Progenitor cell of endocrine pancreas (in vitro differentiated cells): ENCODE data around the gene SNTB2. TPM values are rescaled to one million over a fixed set of nuclear protein-coding genes. Genes with fewer than 3 reads are reported as not detected.

Experiments
- DNase-seq: peaks from one replicate; pipeline ENCODE4 v3.0.0; 2021; ENCODE audit warnings: low spot score; ENCODE audit not compliant: unreplicated experiment
- H3K27ac Mint-ChIP-seq: 2 replicates; pipeline ENCODE4 v1.8.0; 2021; ENCODE audit warnings: mild to moderate bottlenecking, moderate library complexity, mixed read lengths
- H3K27me3 Mint-ChIP-seq: 2 replicates; pipeline ENCODE4 v1.8.0; 2021; ENCODE audit warnings: mixed read lengths
- H3K36me3 Mint-ChIP-seq: 2 replicates; pipeline ENCODE4 v1.8.0; 2022; ENCODE audit warnings: mixed read lengths; ENCODE audit not compliant: insufficient read depth
- H3K4me1 Mint-ChIP-seq: 2 replicates; pipeline ENCODE4 v1.8.0; 2021; ENCODE audit warnings: low read depth, mixed read lengths
- H3K4me3 Mint-ChIP-seq: 2 replicates; pipeline ENCODE4 v1.8.0; 2021; ENCODE audit warnings: low read depth, mild to moderate bottlenecking, moderate library complexity, mixed read lengths
- H3K9me3 Mint-ChIP-seq: 2 replicates; pipeline ENCODE4 v1.8.0; 2021; ENCODE audit warnings: low read depth, mixed read lengths
- total RNA-seq: library from RNA; stranded (reverse); gene quantifications from 2 replicates; pipeline ENCODE4 v1.2.1, GENCODE V29; 2021
- TF ChIP-seq, protein P1 (sequence below): fragments of 200-600 bp; sonication (generic); IDR thresholded peaks from one replicate; pipeline ENCODE4 v1.5.0; 2021; ENCODE audit warnings: antibody characterized with exemption, mild to moderate bottlenecking; ENCODE audit not compliant: unreplicated experiment

SNTB2 gene
- total RNA-seq, 1 donor from 2014 or later = 40.9 TPM

DNA sequence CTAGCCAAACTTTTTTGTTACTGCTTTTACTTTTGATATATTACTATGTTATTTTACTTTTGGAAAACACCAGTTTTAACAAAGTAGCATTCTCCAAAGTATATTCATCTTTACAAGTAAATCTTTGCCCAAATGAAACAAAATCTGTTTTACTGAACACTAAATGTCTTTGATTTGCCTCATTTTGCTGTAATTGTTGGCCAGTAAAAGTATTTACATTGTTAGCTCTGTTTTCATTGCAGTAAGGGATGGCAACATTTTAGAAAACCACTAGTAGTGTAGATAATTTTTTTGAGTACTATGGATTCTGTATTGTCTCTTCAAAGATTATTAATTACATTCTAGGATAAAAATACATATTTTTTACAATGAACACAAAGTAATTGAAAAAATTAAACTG lies 10.6 kb downstream of the SNTB2 start:
- Mint-ChIP-seq H3K9me3 (no peaks in the 10 kb centered on the region), H3K4me3 (no peak overlapping the region), H3K27me3 (no peaks in the 10 kb centered on the region), H3K4me1 (peaks cover 25% of the 10 kb centered on the region), H3K27ac (no peak overlapping the region), H3K36me3 (peaks cover 1% of the 10 kb centered on the region)
- no peak for DNase-seq
- TF ChIP-seq, protein P1, sequence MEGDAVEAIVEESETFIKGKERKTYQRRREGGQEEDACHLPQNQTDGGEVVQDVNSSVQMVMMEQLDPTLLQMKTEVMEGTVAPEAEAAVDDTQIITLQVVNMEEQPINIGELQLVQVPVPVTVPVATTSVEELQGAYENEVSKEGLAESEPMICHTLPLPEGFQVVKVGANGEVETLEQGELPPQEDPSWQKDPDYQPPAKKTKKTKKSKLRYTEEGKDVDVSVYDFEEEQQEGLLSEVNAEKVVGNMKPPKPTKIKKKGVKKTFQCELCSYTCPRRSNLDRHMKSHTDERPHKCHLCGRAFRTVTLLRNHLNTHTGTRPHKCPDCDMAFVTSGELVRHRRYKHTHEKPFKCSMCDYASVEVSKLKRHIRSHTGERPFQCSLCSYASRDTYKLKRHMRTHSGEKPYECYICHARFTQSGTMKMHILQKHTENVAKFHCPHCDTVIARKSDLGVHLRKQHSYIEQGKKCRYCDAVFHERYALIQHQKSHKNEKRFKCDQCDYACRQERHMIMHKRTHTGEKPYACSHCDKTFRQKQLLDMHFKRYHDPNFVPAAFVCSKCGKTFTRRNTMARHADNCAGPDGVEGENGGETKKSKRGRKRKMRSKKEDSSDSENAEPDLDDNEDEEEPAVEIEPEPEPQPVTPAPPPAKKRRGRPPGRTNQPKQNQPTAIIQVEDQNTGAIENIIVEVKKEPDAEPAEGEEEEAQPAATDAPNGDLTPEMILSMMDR = no peak

DNA sequence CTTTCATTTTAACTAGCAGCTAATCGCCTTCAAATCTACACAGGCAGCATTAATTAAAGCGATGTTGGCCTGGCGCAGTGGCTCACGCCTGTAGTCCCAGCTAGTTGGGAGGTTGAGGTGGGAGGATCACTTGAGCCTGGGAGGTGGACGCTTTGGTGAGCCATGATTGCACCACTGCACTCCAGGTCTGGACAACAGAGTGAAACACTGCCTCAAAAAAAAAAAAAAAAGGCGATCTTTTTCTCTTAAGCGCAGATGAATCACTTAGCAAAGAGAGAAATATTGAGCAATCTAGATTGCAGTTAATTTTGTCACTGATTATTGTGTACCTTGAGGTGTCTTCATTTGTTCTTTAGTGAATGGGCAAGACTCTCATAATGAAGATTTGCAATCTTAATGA lies 12.4 kb downstream of the SNTB2 start:
- DNase-seq = no peak
- Mint-ChIP-seq H3K36me3 (peaks cover 1% of the 10 kb centered on the region), H3K4me3 (no peak overlapping the region), H3K27ac (no peak overlapping the region), H3K4me1 (peaks cover 18% of the 10 kb centered on the region), H3K27me3 (no peaks in the 10 kb centered on the region), H3K9me3 (no peaks in the 10 kb centered on the region)
- TF ChIP-seq, protein P1 = no peak

DNA sequence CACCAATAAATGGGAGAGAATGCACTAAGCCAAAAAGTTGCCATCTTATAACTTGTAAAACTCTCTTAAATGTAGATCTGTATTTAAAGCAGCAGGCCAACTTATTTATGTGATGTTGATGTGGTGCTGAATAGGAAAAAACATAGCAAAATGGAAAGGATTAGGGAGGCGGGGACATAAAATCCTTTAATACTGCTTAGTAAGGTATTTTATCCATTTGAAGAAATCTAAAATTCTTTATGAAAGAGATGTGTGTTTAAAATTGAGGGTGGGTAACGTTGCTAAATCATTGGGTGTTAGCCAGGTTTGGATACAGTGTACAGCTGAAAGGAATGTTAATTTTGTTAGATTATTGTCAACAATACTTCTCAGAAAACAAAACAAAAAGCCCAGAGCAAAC lies 14.3 kb downstream of the SNTB2 start:
- no peak overlapping the region for H3K27ac Mint-ChIP-seq

DNA sequence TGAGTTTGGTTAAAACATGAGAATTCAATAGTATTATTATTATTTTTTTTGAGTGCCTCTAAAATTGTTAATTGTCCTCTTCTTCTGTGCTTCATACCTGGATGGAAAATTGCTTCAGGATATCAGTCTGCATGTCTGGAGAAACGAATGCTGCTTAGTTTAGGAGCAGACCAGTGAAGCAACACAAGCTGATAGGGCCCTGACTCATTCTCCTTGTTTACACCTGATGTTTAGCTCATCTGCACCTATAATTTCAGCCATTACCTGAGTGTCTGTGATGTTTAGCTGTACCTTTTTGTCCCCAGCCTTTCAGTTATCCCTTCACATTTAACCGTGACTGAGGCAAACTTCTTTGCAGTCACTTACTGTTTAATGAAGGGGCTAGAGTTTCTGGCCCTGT lies 14.8 kb downstream of the SNTB2 start:
- H3K27me3 Mint-ChIP-seq = no peaks in the 10 kb centered on the region
- H3K36me3 Mint-ChIP-seq = peaks cover 1% of the 10 kb centered on the region
- peaks cover 18% of the 10 kb centered on the region for H3K4me1 Mint-ChIP-seq
- H3K27ac Mint-ChIP-seq = no peak overlapping the region
- no peak for DNase-seq
- H3K9me3 Mint-ChIP-seq = no peaks in the 10 kb centered on the region
- no peak overlapping the region for H3K4me3 Mint-ChIP-seq
- TF ChIP-seq, protein P1 = no peak

More for the DNA sequence above, 14.3 kb downstream of the SNTB2 start:
- Mint-ChIP-seq H3K4me1 (peaks cover 18% of the 10 kb centered on the region), H3K4me3 (no peak overlapping the region), H3K27me3 (no peaks in the 10 kb centered on the region), H3K9me3 (no peaks in the 10 kb centered on the region), H3K36me3 (peaks cover 1% of the 10 kb centered on the region)
- no peak for DNase-seq
- TF ChIP-seq, protein P1 = no peak

DNA sequence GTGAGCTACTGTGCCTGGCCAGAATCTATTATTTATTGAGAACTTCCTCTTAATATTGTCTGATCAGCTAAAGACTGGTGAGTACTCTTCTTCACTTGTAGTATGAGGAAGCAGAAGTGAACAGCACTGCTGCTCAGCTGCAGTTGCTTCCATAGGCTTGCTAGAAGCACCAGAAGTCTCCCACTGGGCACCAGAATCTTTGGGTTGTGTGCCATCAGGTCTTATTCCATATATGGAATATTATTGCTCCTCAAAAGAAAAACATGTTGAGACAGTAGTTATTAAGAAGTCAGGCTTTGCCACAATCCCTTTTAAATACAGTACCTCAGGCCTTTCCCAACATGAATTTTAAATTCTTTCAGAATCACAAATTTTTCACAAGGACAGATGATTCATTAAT lies 17.2 kb downstream of the SNTB2 start:
- H3K36me3 Mint-ChIP-seq = peaks cover 1% of the 10 kb centered on the region
- H3K9me3 Mint-ChIP-seq = no peaks in the 10 kb centered on the region
- no peak overlapping the region for H3K4me3 Mint-ChIP-seq
- peak overlapping the region; percentile 52 for H3K27ac Mint-ChIP-seq
- TF ChIP-seq, protein P1 = no peak
- H3K4me1 Mint-ChIP-seq = peaks cover 17% of the 10 kb centered on the region
- no peaks in the 10 kb centered on the region for H3K27me3 Mint-ChIP-seq
- no peak for DNase-seq
